Peyer's patch (tissue), 4 donors: ENCODE data around the gene PWWP2A. TPM values are rescaled to one million over a fixed set of nuclear protein-coding genes. Genes with fewer than 3 reads are reported as not detected.
"Not testable (repeated sequence)": the region's sequence is repeated elsewhere in the genome, so short reads cannot be mapped to it uniquely, and the experiment has no call there.

Experiments
- DNase-seq, 3 donors: peaks; one replicate each; pipeline ENCODE4 v3.0.0-alpha.2; 2017 to 2019
- H3K27ac ChIP-seq, 4 donors: fragments of 200-600 bp; sonication (generic); one replicate each; pipeline ENCODE4 v1.5.1; 2016 to 2019
- H3K27me3 ChIP-seq, 2 donors: fragments of 200-600 bp; sonication (generic); one replicate each; pipeline ENCODE4 v1.5.1; 2019
- H3K36me3 ChIP-seq, 3 donors: fragments of 200-600 bp; sonication (generic); one replicate each; pipeline ENCODE4 v1.5.1; 2016 to 2019
- H3K4me1 ChIP-seq, 4 donors: fragments of 200-600 bp; sonication (generic); one replicate each; pipeline ENCODE4 v1.5.1; 2016 to 2019
- H3K4me3 ChIP-seq, 4 donors: fragments of 200-600 bp; sonication (generic); 1 replicate in 3 of 4; 2 replicates in 1 of 4; pipeline ENCODE4 v1.5.1; 2016 to 2019; ENCODE audit warnings: mild to moderate bottlenecking in 1 of 4
- H3K9me3 ChIP-seq, 4 donors: fragments of 200-600 bp; sonication (generic); one replicate each; pipeline ENCODE4 v1.5.1; 2016 to 2019; ENCODE audit warnings: mild to moderate bottlenecking in 1 of 4
- POLR2A ChIP-seq, 2 donors: fragments of 450-650 bp; IDR thresholded peaks; one replicate each; pipeline ENCODE4 v1.5.1; 2017; ENCODE audit warnings: antibody characterized with exemption in 2 of 2, mild to moderate bottlenecking in 2 of 2, moderate library complexity in 2 of 2
- total RNA-seq, 4 donors: library from RNA; depleted of rRNA; stranded (reverse); fragments of >200 nt; gene quantifications; one replicate each; pipeline ENCODE4 v1.1.0, GENCODE V29; 2016
- TF ChIP-seq, protein P1 (sequence below), 6 experiments: fragments of 450-650 bp in 4 of 6; fragments of 200-600 bp in 2 of 6; sonication (generic) in 1 of 6; IDR thresholded peaks; one replicate each; pipeline ENCODE4 v1.5.1; 2017 to 2019; ENCODE audit warnings: antibody characterized with exemption in 6 of 6, mild to moderate bottlenecking in 3 of 6, moderate library complexity in 1 of 6

The PWWP2A gene
- total RNA-seq, 4 donors from 2014 or later, result 34.9 to 57.6 (median 54.3) TPM

- TF ChIP-seq, protein P1, sequence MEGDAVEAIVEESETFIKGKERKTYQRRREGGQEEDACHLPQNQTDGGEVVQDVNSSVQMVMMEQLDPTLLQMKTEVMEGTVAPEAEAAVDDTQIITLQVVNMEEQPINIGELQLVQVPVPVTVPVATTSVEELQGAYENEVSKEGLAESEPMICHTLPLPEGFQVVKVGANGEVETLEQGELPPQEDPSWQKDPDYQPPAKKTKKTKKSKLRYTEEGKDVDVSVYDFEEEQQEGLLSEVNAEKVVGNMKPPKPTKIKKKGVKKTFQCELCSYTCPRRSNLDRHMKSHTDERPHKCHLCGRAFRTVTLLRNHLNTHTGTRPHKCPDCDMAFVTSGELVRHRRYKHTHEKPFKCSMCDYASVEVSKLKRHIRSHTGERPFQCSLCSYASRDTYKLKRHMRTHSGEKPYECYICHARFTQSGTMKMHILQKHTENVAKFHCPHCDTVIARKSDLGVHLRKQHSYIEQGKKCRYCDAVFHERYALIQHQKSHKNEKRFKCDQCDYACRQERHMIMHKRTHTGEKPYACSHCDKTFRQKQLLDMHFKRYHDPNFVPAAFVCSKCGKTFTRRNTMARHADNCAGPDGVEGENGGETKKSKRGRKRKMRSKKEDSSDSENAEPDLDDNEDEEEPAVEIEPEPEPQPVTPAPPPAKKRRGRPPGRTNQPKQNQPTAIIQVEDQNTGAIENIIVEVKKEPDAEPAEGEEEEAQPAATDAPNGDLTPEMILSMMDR (IDR thresholded peaks at IDR 0.05), result no peak
- no peak for TF ChIP-seq POLR2A (IDR thresholded peaks at IDR 0.05)
- no peak for DNase-seq
- Histone ChIP-seq H3K36me3 (no peaks in the 10 kb centered on the region), H3K9me3 (no peaks in the 10 kb centered on the region), H3K27ac (no peak overlapping the region), H3K27me3 (no peaks in the 10 kb centered on the region), H3K4me3 (no peak overlapping the region), H3K4me1 (no peaks in the 10 kb centered on the region)
Measured at GRCh38 chr5:160081495-160081894, 37.8 kb downstream of the PWWP2A start.

GRCh38 chr5:160079753-160080152, 39.5 kb downstream of the PWWP2A start:
- Histone ChIP-seq H3K36me3 (no peaks in the 10 kb centered on the region), H3K27me3 (no peaks in the 10 kb centered on the region), H3K27ac (no peak overlapping the region), H3K4me3 (no peak overlapping the region), H3K9me3 (no peaks in the 10 kb centered on the region), H3K4me1 (no peaks in the 10 kb centered on the region)
- no peak for DNase-seq
- TF ChIP-seq, protein P1 (IDR thresholded peaks at IDR 0.05), result no peak
- TF ChIP-seq POLR2A (IDR thresholded peaks at IDR 0.05), result no peak

- DNase-seq, result no peak
- Histone ChIP-seq H3K4me3 (no peak overlapping the region), H3K4me1 (peaks cover 0 to 4% (median 0%) of the 10 kb centered on the region in 4 donors), H3K27me3 (no peaks in the 10 kb centered on the region), H3K36me3 (no peaks in the 10 kb centered on the region), H3K27ac (no peak overlapping the region), H3K9me3 (no peaks in the 10 kb centered on the region)
- TF ChIP-seq, protein P1 (IDR thresholded peaks at IDR 0.05), result no peak
- TF ChIP-seq POLR2A (IDR thresholded peaks at IDR 0.05), result no peak
Measured at GRCh38 chr5:160076997-160077396, 42.3 kb downstream of the PWWP2A start.

DNA sequence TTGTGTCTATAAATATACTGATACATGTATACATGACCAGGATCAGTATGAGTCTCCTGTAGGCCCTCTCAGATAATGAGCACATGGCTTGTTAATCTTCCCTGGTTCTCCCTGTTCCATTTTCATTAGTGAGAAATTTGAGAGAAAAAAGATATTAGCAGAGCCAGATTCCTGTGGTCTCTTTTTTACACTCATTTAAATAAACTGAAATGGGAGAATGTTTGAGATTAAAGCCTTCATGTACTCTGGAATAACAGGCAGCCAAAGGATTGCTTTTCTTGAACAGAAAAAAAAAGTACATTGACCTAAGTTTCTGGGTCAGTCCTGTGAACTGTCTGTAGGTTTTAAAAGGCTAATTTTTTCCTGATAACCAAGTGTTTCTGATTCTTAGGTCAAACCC, 44.2 kb downstream of the PWWP2A start:
- no peaks in the 10 kb centered on the region for H3K9me3 ChIP-seq
- no peak for TF ChIP-seq POLR2A (IDR thresholded peaks at IDR 0.05)
- TF ChIP-seq, protein P1 (IDR thresholded peaks at IDR 0.05), result no peak
- no peak for DNase-seq

DNA sequence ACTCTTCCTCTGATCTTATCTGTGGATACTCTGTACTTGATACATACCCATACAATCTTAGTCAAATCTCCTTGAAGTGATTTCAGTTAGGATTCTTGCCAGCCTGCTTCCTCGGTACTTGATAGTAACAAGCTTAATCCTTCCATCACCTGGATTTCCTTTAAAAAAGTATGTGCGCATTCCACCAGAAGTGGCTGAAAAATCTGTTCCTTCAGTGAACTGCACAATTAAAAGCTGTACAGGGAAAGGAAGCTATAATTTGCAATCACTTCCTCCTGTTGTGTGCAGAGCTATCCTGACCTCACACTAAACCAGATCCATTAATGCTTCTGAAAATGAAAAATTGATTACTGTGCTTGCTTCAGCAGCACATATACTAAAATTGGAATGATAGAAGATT, 47.3 kb downstream of the PWWP2A start:
- no peaks in the 10 kb centered on the region for H3K27me3 ChIP-seq
- H3K4me1 ChIP-seq, result peaks cover 0 to 6% (median 0%) of the 10 kb centered on the region in 4 donors
- TF ChIP-seq, protein P1 (IDR thresholded peaks at IDR 0.05), result no peak
- TF ChIP-seq POLR2A (IDR thresholded peaks at IDR 0.05), result no peak
- H3K9me3 ChIP-seq, result no peaks in the 10 kb centered on the region
- H3K27ac ChIP-seq, result peak overlapping the region in 1 of 4 donors; percentile 1
- no peak overlapping the region for H3K4me3 ChIP-seq
- H3K36me3 ChIP-seq, result no peaks in the 10 kb centered on the region
- DNase-seq, result no peak

More for the DNA sequence above, 44.2 kb downstream of the PWWP2A start:
- no peak overlapping the region for H3K27ac ChIP-seq
- H3K36me3 ChIP-seq, result no peaks in the 10 kb centered on the region
- no peaks in the 10 kb centered on the region for H3K27me3 ChIP-seq
- H3K4me3 ChIP-seq, result no peak overlapping the region
- H3K4me1 ChIP-seq, result peaks cover 0 to 6% (median 0%) of the 10 kb centered on the region in 4 donors

GRCh38 chr5:160071516-160071915, 47.7 kb downstream of the PWWP2A start:
- Histone ChIP-seq H3K4me1 (peaks cover 0 to 6% (median 0%) of the 10 kb centered on the region in 4 donors), H3K27me3 (no peaks in the 10 kb centered on the region), H3K4me3 (no peak overlapping the region), H3K9me3 (no peaks in the 10 kb centered on the region), H3K27ac (peak overlapping the region in 1 of 4 donors; percentile 1), H3K36me3 (no peaks in the 10 kb centered on the region)
- TF ChIP-seq, protein P1 (IDR thresholded peaks at IDR 0.05), result no peak
- no peak for TF ChIP-seq POLR2A (IDR thresholded peaks at IDR 0.05)
- DNase-seq, result no peak

DNA sequence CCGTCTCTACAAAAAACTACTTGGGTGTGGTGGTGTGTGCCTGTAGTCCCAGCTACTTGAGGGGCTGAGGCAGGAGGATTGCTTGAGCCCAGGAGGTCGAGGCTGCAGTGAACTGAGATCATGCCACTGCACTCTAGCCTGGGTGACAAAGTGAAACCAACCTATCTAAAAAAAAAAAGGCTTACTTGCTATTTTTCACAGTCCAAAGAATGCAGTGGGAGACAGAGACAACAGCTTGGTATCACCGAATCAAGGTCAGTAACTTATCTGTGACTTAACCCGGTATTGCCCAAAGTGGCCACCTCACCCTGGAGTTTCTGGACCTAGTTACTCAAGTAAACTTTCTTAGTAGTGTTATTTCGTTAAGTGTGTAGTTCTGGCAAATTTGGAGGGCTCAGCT, 50.1 kb downstream of the PWWP2A start:
- H3K4me1 ChIP-seq, H3K4me3 ChIP-seq, H3K9me3 ChIP-seq, H3K36me3 ChIP-seq, H3K27me3 ChIP-seq, DNase-seq, H3K27ac ChIP-seq: not testable (repeated sequence)
